HepG2 (cell line): Measurements from ENCODE around the gene CHD9. TPM values are rescaled to one million over a fixed set of nuclear protein-coding genes. Genes with fewer than 3 reads are reported as not detected.

Source experiments
- BORCS8-MEF2B ChIP-seq: sonication (generic); formaldehyde crosslinking; IDR thresholded peaks from 2 replicates; pipeline ENCODE4 v1.8.0; 2022; ENCODE audit warnings: mild to moderate bottlenecking, missing genetic modification reagents
- NRL ChIP-seq: sonication (generic); formaldehyde crosslinking; IDR thresholded peaks from 2 replicates; pipeline ENCODE4 v1.5.0; 2020; ENCODE audit warnings: missing genetic modification reagents, mild to moderate bottlenecking, moderate library complexity, borderline replicate concordance
- PITX1 ChIP-seq: sonication (generic); formaldehyde crosslinking; IDR thresholded peaks from 2 replicates; pipeline ENCODE4 v1.5.1; 2020; ENCODE audit warnings: mild to moderate bottlenecking, missing genetic modification reagents
- RXRA ChIP-seq: sonication (generic); formaldehyde crosslinking; IDR thresholded peaks from 2 replicates; pipeline ENCODE4 v1.5.1; 2020; ENCODE audit warnings: missing genetic modification reagents
- SMAD1 ChIP-seq: sonication (generic); formaldehyde crosslinking; IDR thresholded peaks from 2 replicates; pipeline ENCODE4 v1.4.0; 2020; ENCODE audit warnings: missing genetic modification reagents, low read depth, mild to moderate bottlenecking, borderline replicate concordance
- THAP7 ChIP-seq: sonication (generic); formaldehyde crosslinking; IDR thresholded peaks from 2 replicates; pipeline ENCODE4 v1.8.1; 2023; ENCODE audit warnings: mild to moderate bottlenecking, missing genetic modification reagents
- TRIM22 ChIP-seq: fragments of 450-650 bp; IDR thresholded peaks from 2 replicates; pipeline ENCODE4 v1.6.1; 2017
- TSC22D2 ChIP-seq: sonication (generic); formaldehyde crosslinking; IDR thresholded peaks from 2 replicates; pipeline ENCODE4 v1.5.1; 2020; ENCODE audit warnings: missing genetic modification reagents, mild to moderate bottlenecking, borderline replicate concordance
- U2AF2 ChIP-seq: fragments of 200-400 bp; formaldehyde crosslinking; IDR thresholded peaks from 2 replicates; pipeline ENCODE4 v1.6.1; 2017; ENCODE audit warnings: low read depth, mild to moderate bottlenecking, low read length
- YEATS4 ChIP-seq: sonication (generic); formaldehyde crosslinking; IDR thresholded peaks from 2 replicates; pipeline ENCODE4 v1.4.0; 2020; ENCODE audit warnings: missing genetic modification reagents, borderline replicate concordance
- ZNF101 ChIP-seq: sonication (generic); formaldehyde crosslinking; IDR thresholded peaks from 2 replicates; pipeline ENCODE4 v1.4.0; 2020; ENCODE audit warnings: mild to moderate bottlenecking, low read depth, missing genetic modification reagents, borderline replicate concordance
- ZNF230 ChIP-seq: sonication (generic); formaldehyde crosslinking; IDR thresholded peaks from 2 replicates; pipeline ENCODE4 v1.4.0; 2020; ENCODE audit warnings: mild to moderate bottlenecking, missing genetic modification reagents
- ZNF30 ChIP-seq: sonication (generic); formaldehyde crosslinking; IDR thresholded peaks from 2 replicates; pipeline ENCODE4 v1.5.0; 2020; ENCODE audit warnings: mild to moderate bottlenecking, missing genetic modification reagents
- ZNF761 ChIP-seq: sonication (generic); formaldehyde crosslinking; conservative IDR thresholded peaks from 2 replicates; pipeline ENCODE4 v1.4.0; 2020; ENCODE audit warnings: mild to moderate bottlenecking, missing genetic modification reagents
- polyA plus RNA-seq, 8 experiments: library from polyadenylated mRNA; depleted of rRNA in 3 of 8; stranded (reverse) in 7 of 8; unstranded in 1 of 8; fragments of >200 nt; fragmentation: Illumina TruSeq in 4 of 8; extraction: Trizol in 4 of 8; gene quantifications; 2 replicates each; pipeline versions ENCODE4 v1.2.1 to v1.2.3, GENCODE V29; 2011 to 2016; ENCODE audit warnings: low read depth in 4 of 8, missing spikeins in 1 of 8, mixed read lengths in 1 of 8; ENCODE audit not compliant: insufficient read depth in 1 of 8
- total RNA-seq, 5 experiments: library from RNA; depleted of rRNA; stranded (reverse); fragments of >200 nt; fragmentation: Illumina TruSeq; extraction: Trizol; gene quantifications; 2 replicates each; pipeline ENCODE4 v1.2.3, GENCODE V29; 2016; ENCODE audit warnings: low read depth in 1 of 5
- TF ChIP-seq, protein P1 (sequence below): sonication (generic); formaldehyde crosslinking; IDR thresholded peaks from 2 replicates; pipeline ENCODE4 v1.5.0; 2020; ENCODE audit warnings: mild to moderate bottlenecking, missing genetic modification reagents
- TF ChIP-seq, protein P2 (sequence below): sonication (generic); formaldehyde crosslinking; IDR thresholded peaks from 2 replicates; pipeline ENCODE4 v1.4.0; 2020; ENCODE audit warnings: missing genetic modification reagents
- TF ChIP-seq, protein P3 (sequence below): sonication (generic); formaldehyde crosslinking; IDR thresholded peaks from 2 replicates; pipeline ENCODE4 v1.8.0; 2022; ENCODE audit warnings: mild to moderate bottlenecking, missing genetic modification reagents; ENCODE audit not compliant: insufficient replicate concordance

CHD9 gene
- total and polyA plus RNA-seq, 2 of the 13 experiments (the other 11 are each of a cell fraction or from before 2014, with no cell fraction given): 23.4 to 27.7 TPM

- TF ChIP-seq YEATS4 (CRISPR knock-in tag): peak; percentile 15; the same call in 1 of the 2 replicates
- TF ChIP-seq THAP7 (CRISPR knock-in tag): no peak
- TF ChIP-seq, protein P1, sequence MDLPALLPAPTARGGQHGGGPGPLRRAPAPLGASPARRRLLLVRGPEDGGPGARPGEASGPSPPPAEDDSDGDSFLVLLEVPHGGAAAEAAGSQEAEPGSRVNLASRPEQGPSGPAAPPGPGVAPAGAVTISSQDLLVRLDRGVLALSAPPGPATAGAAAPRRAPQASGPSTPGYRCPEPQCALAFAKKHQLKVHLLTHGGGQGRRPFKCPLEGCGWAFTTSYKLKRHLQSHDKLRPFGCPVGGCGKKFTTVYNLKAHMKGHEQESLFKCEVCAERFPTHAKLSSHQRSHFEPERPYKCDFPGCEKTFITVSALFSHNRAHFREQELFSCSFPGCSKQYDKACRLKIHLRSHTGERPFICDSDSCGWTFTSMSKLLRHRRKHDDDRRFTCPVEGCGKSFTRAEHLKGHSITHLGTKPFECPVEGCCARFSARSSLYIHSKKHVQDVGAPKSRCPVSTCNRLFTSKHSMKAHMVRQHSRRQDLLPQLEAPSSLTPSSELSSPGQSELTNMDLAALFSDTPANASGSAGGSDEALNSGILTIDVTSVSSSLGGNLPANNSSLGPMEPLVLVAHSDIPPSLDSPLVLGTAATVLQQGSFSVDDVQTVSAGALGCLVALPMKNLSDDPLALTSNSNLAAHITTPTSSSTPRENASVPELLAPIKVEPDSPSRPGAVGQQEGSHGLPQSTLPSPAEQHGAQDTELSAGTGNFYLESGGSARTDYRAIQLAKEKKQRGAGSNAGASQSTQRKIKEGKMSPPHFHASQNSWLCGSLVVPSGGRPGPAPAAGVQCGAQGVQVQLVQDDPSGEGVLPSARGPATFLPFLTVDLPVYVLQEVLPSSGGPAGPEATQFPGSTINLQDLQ (CRISPR knock-in tag): no peak
- TF ChIP-seq, protein P2, sequence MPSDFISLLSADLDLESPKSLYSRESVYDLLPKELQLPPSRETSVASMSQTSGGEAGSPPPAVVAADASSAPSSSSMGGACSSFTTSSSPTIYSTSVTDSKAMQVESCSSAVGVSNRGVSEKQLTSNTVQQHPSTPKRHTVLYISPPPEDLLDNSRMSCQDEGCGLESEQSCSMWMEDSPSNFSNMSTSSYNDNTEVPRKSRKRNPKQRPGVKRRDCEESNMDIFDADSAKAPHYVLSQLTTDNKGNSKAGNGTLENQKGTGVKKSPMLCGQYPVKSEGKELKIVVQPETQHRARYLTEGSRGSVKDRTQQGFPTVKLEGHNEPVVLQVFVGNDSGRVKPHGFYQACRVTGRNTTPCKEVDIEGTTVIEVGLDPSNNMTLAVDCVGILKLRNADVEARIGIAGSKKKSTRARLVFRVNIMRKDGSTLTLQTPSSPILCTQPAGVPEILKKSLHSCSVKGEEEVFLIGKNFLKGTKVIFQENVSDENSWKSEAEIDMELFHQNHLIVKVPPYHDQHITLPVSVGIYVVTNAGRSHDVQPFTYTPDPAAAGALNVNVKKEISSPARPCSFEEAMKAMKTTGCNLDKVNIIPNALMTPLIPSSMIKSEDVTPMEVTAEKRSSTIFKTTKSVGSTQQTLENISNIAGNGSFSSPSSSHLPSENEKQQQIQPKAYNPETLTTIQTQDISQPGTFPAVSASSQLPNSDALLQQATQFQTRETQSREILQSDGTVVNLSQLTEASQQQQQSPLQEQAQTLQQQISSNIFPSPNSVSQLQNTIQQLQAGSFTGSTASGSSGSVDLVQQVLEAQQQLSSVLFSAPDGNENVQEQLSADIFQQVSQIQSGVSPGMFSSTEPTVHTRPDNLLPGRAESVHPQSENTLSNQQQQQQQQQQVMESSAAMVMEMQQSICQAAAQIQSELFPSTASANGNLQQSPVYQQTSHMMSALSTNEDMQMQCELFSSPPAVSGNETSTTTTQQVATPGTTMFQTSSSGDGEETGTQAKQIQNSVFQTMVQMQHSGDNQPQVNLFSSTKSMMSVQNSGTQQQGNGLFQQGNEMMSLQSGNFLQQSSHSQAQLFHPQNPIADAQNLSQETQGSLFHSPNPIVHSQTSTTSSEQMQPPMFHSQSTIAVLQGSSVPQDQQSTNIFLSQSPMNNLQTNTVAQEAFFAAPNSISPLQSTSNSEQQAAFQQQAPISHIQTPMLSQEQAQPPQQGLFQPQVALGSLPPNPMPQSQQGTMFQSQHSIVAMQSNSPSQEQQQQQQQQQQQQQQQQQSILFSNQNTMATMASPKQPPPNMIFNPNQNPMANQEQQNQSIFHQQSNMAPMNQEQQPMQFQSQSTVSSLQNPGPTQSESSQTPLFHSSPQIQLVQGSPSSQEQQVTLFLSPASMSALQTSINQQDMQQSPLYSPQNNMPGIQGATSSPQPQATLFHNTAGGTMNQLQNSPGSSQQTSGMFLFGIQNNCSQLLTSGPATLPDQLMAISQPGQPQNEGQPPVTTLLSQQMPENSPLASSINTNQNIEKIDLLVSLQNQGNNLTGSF (CRISPR knock-in tag): no peak
- no peak for TF ChIP-seq TSC22D2 (CRISPR knock-in tag)
- no peak; the same call in 1 of the 2 replicates for TF ChIP-seq RXRA (CRISPR knock-in tag)
- TF ChIP-seq ZNF101 (CRISPR knock-in tag): no peak
- TF ChIP-seq BORCS8-MEF2B: no peak
- TF ChIP-seq SMAD1 (CRISPR knock-in tag): no peak
- no peak for TF ChIP-seq NRL (CRISPR knock-in tag)
- TF ChIP-seq TRIM22: no peak
- peak; percentile 73; the same call in 1 of the 2 replicates for TF ChIP-seq ZNF761 (CRISPR knock-in tag)
- no peak for TF ChIP-seq ZNF230 (CRISPR knock-in tag)
- no peak for TF ChIP-seq U2AF2
- TF ChIP-seq PITX1 (CRISPR knock-in tag): peak; percentile 65; the same call in 1 of the 2 replicates
- TF ChIP-seq, protein P3, sequence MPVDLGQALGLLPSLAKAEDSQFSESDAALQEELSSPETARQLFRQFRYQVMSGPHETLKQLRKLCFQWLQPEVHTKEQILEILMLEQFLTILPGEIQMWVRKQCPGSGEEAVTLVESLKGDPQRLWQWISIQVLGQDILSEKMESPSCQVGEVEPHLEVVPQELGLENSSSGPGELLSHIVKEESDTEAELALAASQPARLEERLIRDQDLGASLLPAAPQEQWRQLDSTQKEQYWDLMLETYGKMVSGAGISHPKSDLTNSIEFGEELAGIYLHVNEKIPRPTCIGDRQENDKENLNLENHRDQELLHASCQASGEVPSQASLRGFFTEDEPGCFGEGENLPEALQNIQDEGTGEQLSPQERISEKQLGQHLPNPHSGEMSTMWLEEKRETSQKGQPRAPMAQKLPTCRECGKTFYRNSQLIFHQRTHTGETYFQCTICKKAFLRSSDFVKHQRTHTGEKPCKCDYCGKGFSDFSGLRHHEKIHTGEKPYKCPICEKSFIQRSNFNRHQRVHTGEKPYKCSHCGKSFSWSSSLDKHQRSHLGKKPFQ (CRISPR knock-in tag): no peak
- no peak for TF ChIP-seq ZNF30 (CRISPR knock-in tag)
Observed at GRCh38 chr16:53048139-53048915, 6.5 kb upstream of the CHD9 start (continued).
